Smooth muscle cell (in vitro differentiated cells): ENCODE measurements around the gene BTBD2. TPM values are rescaled to one million over a fixed set of nuclear protein-coding genes. Genes with fewer than 3 reads are reported as not detected.

Source experiments
- DNase-seq: peaks from one replicate; lab custom pipeline; 2025; ENCODE audit not compliant: unreplicated experiment; lab: John Stamatoyannopoulos, UW
- H2AFZ ChIP-seq: fragments of 200-600 bp; sonication (generic); 2 replicates; pipeline ENCODE4 v1.6.0; 2016; ENCODE audit warnings: antibody characterized with exemption, low read depth, mild to moderate bottlenecking
- H3F3A ChIP-seq: fragments of 200-600 bp; sonication (generic); 2 replicates; pipeline ENCODE4 v1.6.0; 2017; ENCODE audit warnings: antibody characterized with exemption, low read depth
- H3K27ac ChIP-seq: fragments of 200-600 bp; sonication (generic); 2 replicates; pipeline ENCODE4 v1.5.1; 2016; ENCODE audit warnings: low read depth, mild to moderate bottlenecking
- H3K27me3 ChIP-seq: fragments of 200-600 bp; sonication (generic); 2 replicates; pipeline ENCODE4 v1.6.1; 2016; ENCODE audit warnings: low read depth, mild to moderate bottlenecking
- H3K36me3 ChIP-seq: fragments of 200-600 bp; sonication (generic); 2 replicates; pipeline ENCODE4 v1.5.1; 2016; ENCODE audit warnings: low read depth
- H3K4me1 ChIP-seq: fragments of 200-600 bp; sonication (generic); 2 replicates; pipeline ENCODE4 v1.5.1; 2016; ENCODE audit warnings: low read depth
- H3K4me2 ChIP-seq: fragments of 200-600 bp; sonication (generic); 2 replicates; pipeline ENCODE4 v1.6.0; 2016; ENCODE audit warnings: mild to moderate bottlenecking
- H3K4me3 ChIP-seq: fragments of 200-600 bp; sonication (generic); 2 replicates; pipeline ENCODE4 v1.5.1; 2016; ENCODE audit warnings: mild to moderate bottlenecking
- H3K79me2 ChIP-seq: fragments of 200-600 bp; sonication (generic); 2 replicates; pipeline ENCODE4 v1.6.0; 2016; ENCODE audit warnings: low read depth, mild to moderate bottlenecking
- H3K9ac ChIP-seq: fragments of 200-600 bp; sonication (generic); 2 replicates; pipeline ENCODE4 v1.6.0; 2016; ENCODE audit warnings: low read depth
- H3K9me3 ChIP-seq: fragments of 200-600 bp; sonication (generic); replicated peaks from 2 replicates; pipeline ENCODE4 v1.5.1; 2016; ENCODE audit warnings: low read depth
- H4K20me1 ChIP-seq: fragments of 200-600 bp; sonication (generic); 2 replicates; pipeline ENCODE4 v1.6.0; 2016; ENCODE audit warnings: low read depth
- CTCF ChIP-seq: fragments of 200-600 bp; sonication (generic); IDR thresholded peaks from 2 replicates; pipeline ENCODE4 v1.5.1; 2017; ENCODE audit warnings: borderline replicate concordance, mild to moderate bottlenecking, antibody characterized with exemption; ENCODE audit not compliant: insufficient read depth, poor library complexity, severe bottlenecking
- WGBS: methylation state at CpG from one replicate; pipeline ENCODE4 v1.1.7; 2016; ENCODE audit warnings: low lambda C conversion rate; 5-methylcytosine and 5-hydroxymethylcytosine counted together
- polyA plus RNA-seq: library from polyadenylated mRNA; unstranded; fragments of >200 nt; fragmentation: Nextera tagmentation; extraction: Ambion mirVana; gene quantifications from 2 replicates; pipeline ENCODE4 v1.2.1, GENCODE V29; 2016
- total RNA-seq: library from RNA; depleted of rRNA; stranded (reverse); fragments of >200 nt; gene quantifications from 2 replicates; pipeline ENCODE4 v1.2.3, GENCODE V29; 2014

The BTBD2 gene
- total and polyA plus RNA-seq, 2 experiments from 2014 or later = 37.8 to 63.2 TPM

DNA sequence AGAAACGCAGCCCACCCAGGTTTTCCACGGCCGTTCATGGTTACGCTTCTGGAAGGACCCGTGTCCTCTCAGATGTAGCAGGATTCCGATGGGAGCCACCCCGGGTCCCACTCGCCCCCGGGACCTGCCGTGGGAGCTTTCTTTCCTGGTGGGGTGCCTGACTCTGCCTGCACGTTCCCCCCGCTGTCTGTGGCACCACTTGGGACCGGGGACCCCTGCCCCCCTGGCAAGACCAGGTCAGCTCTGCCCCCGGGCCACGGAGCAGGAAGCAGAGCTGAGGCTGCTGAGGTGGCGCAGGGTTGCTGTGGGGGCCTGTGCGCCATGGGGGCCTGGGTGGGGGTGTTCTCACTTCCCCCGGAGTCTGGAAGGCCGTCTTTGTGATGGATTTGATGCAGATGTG, 62.5 kb downstream of the BTBD2 start:
- H3K4me1 ChIP-seq = no peaks in the 10 kb centered on the region
- no peak for TF ChIP-seq CTCF
- H2AFZ ChIP-seq = no peak overlapping the region
- H3K36me3 ChIP-seq = no peaks in the 10 kb centered on the region
- H3K4me3 ChIP-seq = no peak overlapping the region
- no peak overlapping the region for H3K4me2 ChIP-seq
- WGBS = 98% methylated on average over 17 of the region's 19 CpGs
- H3F3A ChIP-seq = no peaks in the 10 kb centered on the region
- no peak overlapping the region for H3K27ac ChIP-seq
- peaks cover 97% of the 10 kb centered on the region for H4K20me1 ChIP-seq
- no peak overlapping the region for H3K9ac ChIP-seq
- H3K27me3 ChIP-seq = no peaks in the 10 kb centered on the region
- H3K9me3 ChIP-seq = no peaks in the 10 kb centered on the region
- peaks cover 93% of the 10 kb centered on the region for H3K79me2 ChIP-seq
- no peak for DNase-seq

GRCh38 chr19:1952635-1953034, 62.9 kb downstream of the BTBD2 start:
- Histone ChIP-seq H3K27ac (no peak overlapping the region), H3K9me3 (no peaks in the 10 kb centered on the region), H3K36me3 (no peaks in the 10 kb centered on the region), H3K4me1 (no peaks in the 10 kb centered on the region), H3K79me2 (peaks cover 97% of the 10 kb centered on the region), H2AFZ (no peak overlapping the region), H3K4me2 (no peak overlapping the region), H3K27me3 (no peaks in the 10 kb centered on the region), H4K20me1 (peaks cover 97% of the 10 kb centered on the region), H3F3A (no peaks in the 10 kb centered on the region), H3K9ac (no peak overlapping the region), H3K4me3 (no peak overlapping the region)
- 98% methylated on average over 21 of the region's 21 CpGs for WGBS
- no peak for DNase-seq
- TF ChIP-seq CTCF = no peak

DNA sequence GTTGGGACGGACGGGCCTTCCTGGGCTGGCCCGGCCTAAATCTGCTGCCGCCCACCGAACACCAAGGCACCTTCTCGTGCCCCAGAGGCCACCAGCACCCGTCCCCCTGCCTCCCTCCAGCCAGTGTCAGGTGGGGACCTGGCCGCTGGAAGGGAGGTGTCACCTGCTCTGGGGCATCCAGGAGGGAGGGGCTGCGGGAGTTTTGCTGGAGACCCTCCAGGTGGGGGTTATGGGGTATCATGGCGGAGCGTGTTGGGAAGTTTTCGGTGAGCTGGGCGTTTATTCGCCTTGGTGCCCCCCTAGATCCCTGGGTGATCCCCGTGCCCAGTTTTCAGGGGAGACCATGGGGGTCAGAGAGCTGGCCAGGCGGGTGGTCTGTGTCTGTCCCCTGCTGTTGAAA, 64.9 kb downstream of the BTBD2 start:
- 95% methylated on average over 16 of the region's 16 CpGs for WGBS
- Histone ChIP-seq H3K36me3 (no peaks in the 10 kb centered on the region), H2AFZ (no peak overlapping the region)

More for the DNA sequence above, 64.9 kb downstream of the BTBD2 start:
- H3K9ac ChIP-seq = no peak overlapping the region
- no peaks in the 10 kb centered on the region for H3F3A ChIP-seq
- no peaks in the 10 kb centered on the region for H3K9me3 ChIP-seq
- no peaks in the 10 kb centered on the region for H3K27me3 ChIP-seq
- DNase-seq = no peak
- H3K27ac ChIP-seq = no peak overlapping the region
- peaks cover 97% of the 10 kb centered on the region for H4K20me1 ChIP-seq
- H3K4me3 ChIP-seq = no peak overlapping the region
- no peak overlapping the region for H3K4me2 ChIP-seq
- no peak for TF ChIP-seq CTCF
- H3K79me2 ChIP-seq = peaks cover 97% of the 10 kb centered on the region
- H3K4me1 ChIP-seq = no peaks in the 10 kb centered on the region
